ENCODE results near the gene RASSF7. TPM values are rescaled to one million over a fixed set of nuclear protein-coding genes. Genes with fewer than 3 reads are reported as not detected.

RASSF7 gene
- polyA plus RNA-seq, 1 donor from 2014 or later: 37.1 TPM

- H3K27me3 ChIP-seq (ENCODE audit: insufficient read depth, low read depth, low read length): no peaks in the 10 kb centered on the region
- no peaks in the 10 kb centered on the region for H3K79me2 ChIP-seq (replicated peaks; ENCODE audit: insufficient read depth, low read length)
- H3F3A ChIP-seq (ENCODE audit: insufficient read depth, low read length, poor library complexity, severe bottlenecking): no peaks in the 10 kb centered on the region
- H3K4me3 ChIP-seq (ENCODE audit: low read length): no peak overlapping the region
- no peaks in the 10 kb centered on the region for H4K20me1 ChIP-seq (ENCODE audit: insufficient read depth)
- no peak overlapping the region for H2AFZ ChIP-seq (ENCODE audit: low read depth, low read length)
- H3K9ac ChIP-seq (ENCODE audit: low read length): no peak overlapping the region
- H3K4me2 ChIP-seq (ENCODE audit: low read length): no peak overlapping the region
- H3K36me3 ChIP-seq (ENCODE audit: insufficient read depth, low read length): no peaks in the 10 kb centered on the region
- H3K9me3 ChIP-seq (ENCODE audit: low read length): no peaks in the 10 kb centered on the region
- TF ChIP-seq CTCF (IDR thresholded peaks at IDR 0.05; ENCODE audit: poor library complexity, severe bottlenecking) (no peak), MXI1 (conservative IDR thresholded peaks at IDR 0.05; ENCODE audit: poor library complexity, severe bottlenecking) (no peak), POLR2AphosphoS5 (IDR thresholded peaks at IDR 0.05) (no peak), EZH2 (IDR thresholded peaks at IDR 0.05; ENCODE audit: borderline replicate concordance, insufficient read depth, low read length, poor library complexity, severe bottlenecking) (no peak), TAF1 (IDR thresholded peaks at IDR 0.05; ENCODE audit: low read depth) (no peak), REST (IDR thresholded peaks at IDR 0.05; ENCODE audit: borderline replicate concordance) (no peak), SMC3 (conservative IDR thresholded peaks at IDR 0.05; ENCODE audit: poor library complexity) (no peak), EP300 (conservative IDR thresholded peaks at IDR 0.05; ENCODE audit: poor library complexity, severe bottlenecking) (no peak), RAD21 (conservative IDR thresholded peaks at IDR 0.05) (no peak)
- no peaks in the 10 kb centered on the region for H3K9me2 ChIP-seq (ENCODE audit: insufficient read depth, low read length)
- no peak overlapping the region for H3K27ac ChIP-seq (ENCODE audit: low read length)
These were observed 20.0 kb upstream of the RASSF7 start for GRCh38 chr11:540583-541432.

- H3K9ac ChIP-seq (ENCODE audit: low read length): no peak overlapping the region
- H2AFZ ChIP-seq (ENCODE audit: low read depth, low read length): no peak overlapping the region
- H3K9me2 ChIP-seq (ENCODE audit: insufficient read depth, low read length): no peaks in the 10 kb centered on the region
- H3K27me3 ChIP-seq (ENCODE audit: insufficient read depth, low read depth, low read length): no peaks in the 10 kb centered on the region
- no peak for TF ChIP-seq POLR2AphosphoS5 (IDR thresholded peaks at IDR 0.05)
- TF ChIP-seq CTCF (IDR thresholded peaks at IDR 0.05; ENCODE audit: poor library complexity, severe bottlenecking): no peak
- no peak for TF ChIP-seq SMC3 (conservative IDR thresholded peaks at IDR 0.05; ENCODE audit: poor library complexity)
- TF ChIP-seq MXI1 (conservative IDR thresholded peaks at IDR 0.05; ENCODE audit: poor library complexity, severe bottlenecking): no peak
- no peak for TF ChIP-seq RAD21 (conservative IDR thresholded peaks at IDR 0.05)
- TF ChIP-seq EZH2 (IDR thresholded peaks at IDR 0.05; ENCODE audit: borderline replicate concordance, insufficient read depth, low read length, poor library complexity, severe bottlenecking): no peak
- TF ChIP-seq EP300 (conservative IDR thresholded peaks at IDR 0.05; ENCODE audit: poor library complexity, severe bottlenecking): no peak
- TF ChIP-seq REST (IDR thresholded peaks at IDR 0.05; ENCODE audit: borderline replicate concordance): no peak
- no peak for TF ChIP-seq TAF1 (IDR thresholded peaks at IDR 0.05; ENCODE audit: low read depth)
- H3K36me3 ChIP-seq (ENCODE audit: insufficient read depth, low read length): no peaks in the 10 kb centered on the region
- no peaks in the 10 kb centered on the region for H3K9me3 ChIP-seq (ENCODE audit: low read length)
- H4K20me1 ChIP-seq (ENCODE audit: insufficient read depth): no peaks in the 10 kb centered on the region
- H3K4me3 ChIP-seq (ENCODE audit: low read length): no peak overlapping the region
- no peaks in the 10 kb centered on the region for H3F3A ChIP-seq (ENCODE audit: insufficient read depth, low read length, poor library complexity, severe bottlenecking)
- H3K27ac ChIP-seq (ENCODE audit: low read length): no peak overlapping the region
- no peaks in the 10 kb centered on the region for H3K79me2 ChIP-seq (replicated peaks; ENCODE audit: insufficient read depth, low read length)
- H3K4me2 ChIP-seq (ENCODE audit: low read length): no peak overlapping the region
These were observed 19.3 kb upstream of the RASSF7 start for GRCh38 chr11:541433-541885.
